ENCODE measurements around the gene LIMS1. TPM values are rescaled to one million over a fixed set of nuclear protein-coding genes. Genes with fewer than 3 reads are reported as not detected.

The LIMS1 gene
- total and polyA plus RNA-seq, 2 experiments from 2014 or later = 28.6 to 36.9 TPM

DNA sequence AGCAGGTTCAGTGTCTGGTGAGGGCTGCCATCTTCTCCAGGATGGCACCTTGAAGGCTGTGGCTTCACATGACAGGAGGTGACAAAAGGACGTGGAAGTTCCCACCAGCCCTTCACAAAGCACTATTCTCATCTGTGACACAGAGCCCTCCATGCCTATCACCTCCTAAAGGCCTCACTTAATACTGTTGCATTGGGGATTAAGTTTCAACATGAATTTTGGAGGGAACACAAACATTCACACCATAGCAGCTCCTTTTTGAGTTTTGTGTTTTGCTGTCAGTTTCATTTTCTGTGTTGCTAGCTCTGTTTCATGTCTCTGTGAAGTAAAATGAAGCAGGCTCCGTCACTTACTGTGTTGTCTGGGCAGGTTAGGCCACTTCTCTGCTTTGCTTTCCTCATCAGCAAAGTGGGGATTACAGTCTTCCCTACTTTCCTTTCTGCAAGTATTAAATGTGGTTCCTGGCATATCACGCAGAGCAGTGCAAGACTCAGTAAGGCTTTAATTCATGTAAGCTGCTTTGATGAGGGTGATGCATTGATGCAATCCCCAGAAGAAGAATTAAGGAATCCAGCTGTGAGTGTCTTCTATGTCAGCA lies 31.6 kb downstream of the LIMS1 start:
- Histone ChIP-seq H3K27me3 (ENCODE audit: insufficient read depth) (no peaks in the 10 kb centered on the region), H3K27ac (ENCODE audit: low read depth) (no peak overlapping the region)
- TF ChIP-seq REST (IDR thresholded peaks at IDR 0.05; ENCODE audit: unreplicated experiment) (no peak), EZH2 (IDR thresholded peaks at IDR 0.05; ENCODE audit: low read depth, unreplicated experiment) (no peak), CREB1 (CRISPR knock-in tag; IDR thresholded peaks at IDR 0.05; ENCODE audit: low read depth) (no peak), EZH2phosphoT487 (IDR thresholded peaks at IDR 0.05; ENCODE audit: unreplicated experiment) (no peak), CTCF (conservative IDR thresholded peaks at IDR 0.05; ENCODE audit: low read depth in 2 of 2) (no peak), POLR2AphosphoS5 (IDR thresholded peaks at IDR 0.05; ENCODE audit: low read depth) (no peak), STAT1 (IDR thresholded peaks at IDR 0.05; ENCODE audit: unreplicated experiment) (no peak), ZNF331 (CRISPR knock-in tag; IDR thresholded peaks at IDR 0.05; ENCODE audit: low read depth) (no peak), ZNF114 (CRISPR knock-in tag; IDR thresholded peaks at IDR 0.05) (no peak)
- TF ChIP-seq, protein P1, sequence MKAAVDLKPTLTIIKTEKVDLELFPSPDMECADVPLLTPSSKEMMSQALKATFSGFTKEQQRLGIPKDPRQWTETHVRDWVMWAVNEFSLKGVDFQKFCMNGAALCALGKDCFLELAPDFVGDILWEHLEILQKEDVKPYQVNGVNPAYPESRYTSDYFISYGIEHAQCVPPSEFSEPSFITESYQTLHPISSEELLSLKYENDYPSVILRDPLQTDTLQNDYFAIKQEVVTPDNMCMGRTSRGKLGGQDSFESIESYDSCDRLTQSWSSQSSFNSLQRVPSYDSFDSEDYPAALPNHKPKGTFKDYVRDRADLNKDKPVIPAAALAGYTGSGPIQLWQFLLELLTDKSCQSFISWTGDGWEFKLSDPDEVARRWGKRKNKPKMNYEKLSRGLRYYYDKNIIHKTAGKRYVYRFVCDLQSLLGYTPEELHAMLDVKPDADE (IDR thresholded peaks at IDR 0.05) = no peak
- TF ChIP-seq, protein P2, sequence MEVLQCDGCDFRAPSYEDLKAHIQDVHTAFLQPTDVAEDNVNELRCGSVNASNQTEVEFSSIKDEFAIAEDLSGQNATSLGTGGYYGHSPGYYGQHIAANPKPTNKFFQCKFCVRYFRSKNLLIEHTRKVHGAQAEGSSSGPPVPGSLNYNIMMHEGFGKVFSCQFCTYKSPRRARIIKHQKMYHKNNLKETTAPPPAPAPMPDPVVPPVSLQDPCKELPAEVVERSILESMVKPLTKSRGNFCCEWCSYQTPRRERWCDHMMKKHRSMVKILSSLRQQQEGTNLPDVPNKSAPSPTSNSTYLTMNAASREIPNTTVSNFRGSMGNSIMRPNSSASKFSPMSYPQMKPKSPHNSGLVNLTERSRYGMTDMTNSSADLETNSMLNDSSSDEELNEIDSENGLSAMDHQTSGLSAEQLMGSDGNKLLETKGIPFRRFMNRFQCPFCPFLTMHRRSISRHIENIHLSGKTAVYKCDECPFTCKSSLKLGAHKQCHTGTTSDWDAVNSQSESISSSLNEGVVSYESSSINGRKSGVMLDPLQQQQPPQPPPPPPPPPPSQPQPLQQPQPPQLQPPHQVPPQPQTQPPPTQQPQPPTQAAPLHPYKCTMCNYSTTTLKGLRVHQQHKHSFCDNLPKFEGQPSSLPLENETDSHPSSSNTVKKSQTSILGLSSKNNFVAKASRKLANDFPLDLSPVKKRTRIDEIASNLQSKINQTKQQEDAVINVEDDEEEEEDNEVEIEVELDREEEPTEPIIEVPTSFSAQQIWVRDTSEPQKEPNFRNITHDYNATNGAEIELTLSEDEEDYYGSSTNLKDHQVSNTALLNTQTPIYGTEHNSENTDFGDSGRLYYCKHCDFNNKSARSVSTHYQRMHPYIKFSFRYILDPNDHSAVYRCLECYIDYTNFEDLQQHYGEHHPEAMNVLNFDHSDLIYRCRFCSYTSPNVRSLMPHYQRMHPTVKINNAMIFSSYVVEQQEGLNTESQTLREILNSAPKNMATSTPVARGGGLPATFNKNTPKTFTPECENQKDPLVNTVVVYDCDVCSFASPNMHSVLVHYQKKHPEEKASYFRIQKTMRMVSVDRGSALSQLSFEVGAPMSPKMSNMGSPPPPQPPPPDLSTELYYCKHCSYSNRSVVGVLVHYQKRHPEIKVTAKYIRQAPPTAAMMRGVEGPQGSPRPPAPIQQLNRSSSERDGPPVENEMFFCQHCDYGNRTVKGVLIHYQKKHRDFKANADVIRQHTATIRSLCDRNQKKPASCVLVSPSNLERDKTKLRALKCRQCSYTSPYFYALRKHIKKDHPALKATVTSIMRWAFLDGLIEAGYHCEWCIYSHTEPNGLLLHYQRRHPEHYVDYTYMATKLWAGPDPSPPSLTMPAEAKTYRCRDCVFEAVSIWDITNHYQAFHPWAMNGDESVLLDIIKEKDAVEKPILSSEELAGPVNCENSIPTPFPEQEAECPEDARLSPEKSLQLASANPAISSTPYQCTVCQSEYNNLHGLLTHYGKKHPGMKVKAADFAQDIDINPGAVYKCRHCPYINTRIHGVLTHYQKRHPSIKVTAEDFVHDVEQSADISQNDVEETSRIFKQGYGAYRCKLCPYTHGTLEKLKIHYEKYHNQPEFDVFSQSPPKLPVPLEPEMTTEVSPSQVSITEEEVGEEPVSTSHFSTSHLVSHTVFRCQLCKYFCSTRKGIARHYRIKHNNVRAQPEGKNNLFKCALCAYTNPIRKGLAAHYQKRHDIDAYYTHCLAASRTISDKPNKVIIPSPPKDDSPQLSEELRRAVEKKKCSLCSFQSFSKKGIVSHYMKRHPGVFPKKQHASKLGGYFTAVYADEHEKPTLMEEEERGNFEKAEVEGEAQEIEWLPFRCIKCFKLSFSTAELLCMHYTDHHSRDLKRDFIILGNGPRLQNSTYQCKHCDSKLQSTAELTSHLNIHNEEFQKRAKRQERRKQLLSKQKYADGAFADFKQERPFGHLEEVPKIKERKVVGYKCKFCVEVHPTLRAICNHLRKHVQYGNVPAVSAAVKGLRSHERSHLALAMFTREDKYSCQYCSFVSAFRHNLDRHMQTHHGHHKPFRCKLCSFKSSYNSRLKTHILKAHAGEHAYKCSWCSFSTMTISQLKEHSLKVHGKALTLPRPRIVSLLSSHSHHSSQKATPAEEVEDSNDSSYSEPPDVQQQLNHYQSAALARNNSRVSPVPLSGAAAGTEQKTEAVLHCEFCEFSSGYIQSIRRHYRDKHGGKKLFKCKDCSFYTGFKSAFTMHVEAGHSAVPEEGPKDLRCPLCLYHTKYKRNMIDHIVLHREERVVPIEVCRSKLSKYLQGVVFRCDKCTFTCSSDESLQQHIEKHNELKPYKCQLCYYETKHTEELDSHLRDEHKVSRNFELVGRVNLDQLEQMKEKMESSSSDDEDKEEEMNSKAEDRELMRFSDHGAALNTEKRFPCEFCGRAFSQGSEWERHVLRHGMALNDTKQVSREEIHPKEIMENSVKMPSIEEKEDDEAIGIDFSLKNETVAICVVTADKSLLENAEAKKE (CRISPR knock-in tag; IDR thresholded peaks at IDR 0.05) = no peak

More for the DNA sequence above, 31.6 kb downstream of the LIMS1 start:
- Histone ChIP-seq H2AFZ (no peak overlapping the region), H3K4me1 (ENCODE audit: insufficient read depth) (no peaks in the 10 kb centered on the region), H3F3A (replicated peaks; ENCODE audit: low read depth) (no peaks in the 10 kb centered on the region), H3K4me3 (no peak overlapping the region), H3K4me2 (no peak overlapping the region), H3K79me2 (replicated peaks; ENCODE audit: insufficient read depth) (peaks cover 57% of the 10 kb centered on the region), H3K36me3 (ENCODE audit: insufficient read depth) (no peaks in the 10 kb centered on the region), H4K20me1 (replicated peaks; ENCODE audit: insufficient read depth) (0 out of 2 replicates have a peak, but pooled peaks cover 3% of the 10 kb centered on the region), H3K9me2 (ENCODE audit: insufficient read depth) (no peaks in the 10 kb centered on the region)
- H3K4me3 Mint-ChIP-seq = no peak overlapping the region
- H3K4me1 Mint-ChIP-seq = peaks cover 4% of the 10 kb centered on the region
- no peaks in the 10 kb centered on the region for H3K36me3 Mint-ChIP-seq (ENCODE audit: low read depth)
- ATAC-seq (no peak), DNase-seq (ENCODE audit: low spot score) (no peak)
- H3K27ac Mint-ChIP-seq = no peak overlapping the region
- no peaks in the 10 kb centered on the region for H3K9me3 Mint-ChIP-seq
- H3K27me3 Mint-ChIP-seq (ENCODE audit: insufficient read depth, low read depth, poor library complexity) = no peaks in the 10 kb centered on the region

Data from GM23338 (cell line).